ENCODE data around the gene LYSMD2.

- TF ChIP-seq EZH2 (IDR thresholded peaks at IDR 0.05; ENCODE audit: insufficient read depth, poor library complexity, severe bottlenecking) (no peak), EZH2phosphoT487 (IDR thresholded peaks at IDR 0.05; ENCODE audit: insufficient read depth, low read depth) (no peak)
Measured at GRCh38 chr15:51681303-51681963, 56.0 kb downstream of the LYSMD2 start, which contains the start of gene SCG3.
